Endothelial cell of umbilical vein (primary cell): ENCODE results near the gene PBXIP1. TPM values are rescaled to one million over a fixed set of nuclear protein-coding genes. Genes with fewer than 3 reads are reported as not detected.

Experiments used
- BruUV-seq: library from RNA; stranded (reverse); fragments of 400-500 nt; replicated peaks from 2 replicates; lab custom pipeline; 2021; lab: Mats Ljungman, UMichigan
- CTCF ChIA-PET: fragments of 300-600, 350-600 bp; sonication (Branson Sonifier 250); formaldehyde crosslinking; loops from one replicate; lab custom pipeline; 2021; ENCODE audit warnings: antibody characterized with exemption, inconsistent platforms; lab: Charles Lee
- POLR2A ChIA-PET: fragments of 300-600, 350-600 bp; sonication (Branson Sonifier 250); formaldehyde crosslinking; loops from one replicate; lab custom pipeline; 2021; ENCODE audit warnings: antibody characterized with exemption, inconsistent platforms; lab: Charles Lee
- DNase-seq: peaks from one replicate; pipeline ENCODE4 v3.0.0-alpha.2; 2011; ENCODE audit warnings: low read depth, low spot score
- FAIRE-seq: peaks from 2 replicates; lab custom pipeline; 2011; peaks lifted over from hg19 to GRCh38; lab: Jason Lieb, UNC
- H2AFZ ChIP-seq: 2 replicates; pipeline ENCODE4 v1.6.0; 2012; ENCODE audit warnings: low read depth, low read length, control low read depth, inconsistent platforms
- H3K27ac ChIP-seq: 2 replicates; pipeline ENCODE4 v1.5.1; 2011; ENCODE audit warnings: low read depth, mild to moderate bottlenecking, control low read depth, low read length, moderate library complexity; ENCODE audit not compliant: insufficient read depth
- H3K27me3 ChIP-seq, 2 experiments: 2 replicates each; pipeline versions ENCODE4 v1.6.0 to v1.6.1; 2011; ENCODE audit warnings: low read length in 2 of 2, mixed read lengths in 1 of 2; ENCODE audit not compliant: control insufficient read depth in 2 of 2, insufficient read depth in 2 of 2
- H3K36me3 ChIP-seq, 2 experiments: 2 replicates in 1 of 2; 3 replicates in 1 of 2; pipeline ENCODE4 v1.5.1; 2011; ENCODE audit warnings: low read length in 2 of 2, mild to moderate bottlenecking in 1 of 2, moderate library complexity in 1 of 2; ENCODE audit not compliant: control insufficient read depth in 2 of 2, insufficient read depth in 2 of 2; ENCODE audit errors: extremely low read depth in 1 of 2
- H3K4me1 ChIP-seq: 3 replicates; pipeline ENCODE4 v1.5.1; 2011; ENCODE audit warnings: mild to moderate bottlenecking, low read length; ENCODE audit not compliant: control insufficient read depth, insufficient read depth; ENCODE audit errors: extremely low read depth
- H3K4me2 ChIP-seq: 2 replicates; pipeline ENCODE4 v1.6.1; 2011; ENCODE audit warnings: low read length, control low read depth, mixed read lengths; ENCODE audit not compliant: insufficient read depth
- H3K4me3 ChIP-seq, 3 experiments: fragments of 200-600 bp in 1 of 3; sonication (generic), shearing (Covaris generic) in 1 of 3; replicated peaks in 1 of 3; 2 replicates each; pipeline ENCODE4 v1.5.1; 2011 to 2016; ENCODE audit warnings: control low read depth in 3 of 3, low read length in 3 of 3, mild to moderate bottlenecking in 2 of 3, inconsistent platforms in 1 of 3, low read depth in 1 of 3, moderate library complexity in 1 of 3; ENCODE audit not compliant: insufficient read depth in 1 of 3
- H3K79me2 ChIP-seq: 2 replicates; pipeline ENCODE4 v1.6.0; 2012; ENCODE audit warnings: low read length, inconsistent platforms; ENCODE audit not compliant: control insufficient read depth, insufficient read depth
- H3K9ac ChIP-seq: replicated peaks from 2 replicates; pipeline ENCODE3; 2011; ENCODE audit warnings: low read length, control low read depth; ENCODE audit not compliant: insufficient read depth; ENCODE audit errors: extremely low read depth
- H3K9me1 ChIP-seq: replicated peaks from 3 replicates; pipeline ENCODE4 v1.6.0; 2011; ENCODE audit warnings: mild to moderate bottlenecking, low read length; ENCODE audit not compliant: control insufficient read depth, insufficient read depth; ENCODE audit errors: extremely low read depth
- H3K9me3 ChIP-seq: replicated peaks from 2 replicates; pipeline ENCODE4 v1.5.1; 2012; ENCODE audit warnings: low read length, inconsistent platforms; ENCODE audit not compliant: control insufficient read depth, insufficient read depth
- H4K20me1 ChIP-seq: replicated peaks from 2 replicates; pipeline ENCODE3; 2011; ENCODE audit warnings: mild to moderate bottlenecking, low read length; ENCODE audit not compliant: control insufficient read depth, insufficient read depth; ENCODE audit errors: extremely low read depth
- CTCF ChIP-seq, 2 donors: IDR thresholded peaks; 1 replicate in 1 of 2; 2 replicates in 1 of 2; pipeline ENCODE4 v1.5.1; 2011; ENCODE audit warnings: low read length in 2 of 2, mild to moderate bottlenecking in 2 of 2, moderate library complexity in 2 of 2, control low read depth in 1 of 2, inconsistent platforms in 1 of 2, low read depth in 1 of 2; ENCODE audit not compliant: insufficient read depth in 1 of 2; ENCODE audit errors: extremely low read depth in 1 of 2
- FOS ChIP-seq: IDR thresholded peaks from 2 replicates; pipeline ENCODE4 v1.6.1; 2011; ENCODE audit warnings: mild to moderate bottlenecking, low read length, moderate library complexity, borderline replicate concordance; ENCODE audit not compliant: insufficient read depth
- JUN ChIP-seq: IDR thresholded peaks from 2 replicates; pipeline ENCODE4 v1.6.1; 2011; ENCODE audit warnings: borderline replicate concordance, low read depth; ENCODE audit not compliant: insufficient read length, insufficient read depth
- MAX ChIP-seq: IDR thresholded peaks from 2 replicates; pipeline ENCODE4 v1.6.1; 2011; ENCODE audit not compliant: insufficient read depth, insufficient read length
- POLR2A ChIP-seq: IDR thresholded peaks from 2 replicates; pipeline ENCODE4 v1.6.1; 2012; ENCODE audit warnings: low read depth, mild to moderate bottlenecking, control low read depth, low read length
- POLR2AphosphoS5 ChIP-seq: IDR thresholded peaks from 2 replicates; pipeline ENCODE4 v1.6.1; 2012; ENCODE audit warnings: low read depth, mild to moderate bottlenecking, control low read depth, low read length, moderate library complexity; ENCODE audit not compliant: insufficient read depth
- dilution Hi-C: fragments of 300-500 bp; cut with MboI; formaldehyde crosslinking; loops from one replicate; pipeline ENCODE4 v1.15.0; 2019; ENCODE audit warnings: low sequenced_read_pairs; ENCODE audit not compliant: extremely low pct_ligation_motif_present
- intact Hi-C: fragments of 100-400 bp; cut with micrococcal nuclease; formaldehyde crosslinking; loops from one replicate; pipeline ENCODE4 v1.10.0; 2022
- polyA plus RNA-seq, 4 experiments: library from polyadenylated mRNA; depleted of rRNA in 3 of 4; stranded (reverse) in 3 of 4; unstranded in 1 of 4; fragments of >200 nt; gene quantifications; 2 replicates each; pipeline versions ENCODE4 v1.2.1 to v1.2.3, GENCODE V29; 2011 to 2012; ENCODE audit warnings: missing spikeins in 1 of 4
- total RNA-seq: library from RNA; stranded (reverse); gene quantifications from 2 replicates; pipeline ENCODE4 v1.2.3, GENCODE V29; 2021

Gene PBXIP1
- total and polyA plus RNA-seq, 2 donors (not counting 3 experiments of a cell fraction or from before 2014, with no cell fraction given) = 49.4 to 54.7 TPM

GRCh38 chr1:155004352-155005075 lies 48.6 kb upstream of the PBXIP1 start:
- intact Hi-C loops (loop anchor here (5.0 kb wide), 1 partner anchor 447 kb away; the partner anchor contains the start of gene UBE2Q1), dilution Hi-C loops (no loop called here)
- Histone ChIP-seq H3K4me3 (peak overlapping the region in 2 of 3 experiments; percentile 65 to 94), H3K9ac (no peak overlapping the region), H3K27me3 (no peaks in the 10 kb centered on the region), H2AFZ (no peak overlapping the region), H3K9me3 (no peaks in the 10 kb centered on the region), H3K36me3 (no peaks in the 10 kb centered on the region), H3K9me1 (no peaks in the 10 kb centered on the region), H3K4me1 (peaks cover 25% of the 10 kb centered on the region), H4K20me1 (no peaks in the 10 kb centered on the region), H3K4me2 (peak overlapping the region; percentile 54), H3K27ac (peak overlapping the region; percentile 0), H3K79me2 (peaks cover 16% of the 10 kb centered on the region)
- TF ChIP-seq POLR2A (no peak), CTCF (IDR thresholded peaks at IDR 0.05; ENCODE audit: extremely low read depth in 1 of 2, insufficient read depth in 1 of 2, low read depth in 1 of 2, low read length in 2 of 2) (no peak), POLR2AphosphoS5 (no peak), JUN (no peak), FOS (no peak), MAX (no peak)
- BruUV-seq = no TSS peak
- DNase-seq = no peak
- FAIRE-seq = peak; percentile 70
- ChIA-PET CTCF (interaction anchor here (0.8 to 6.5 kb wide), 5 partner anchors 10 to 47 kb away, joined by 3 to 87 read pairs (median 3); partner anchors contain the start of genes ADAM15, FLAD1 and SHC1), POLR2A (interaction anchor here (0.6 kb wide), 1 partner anchor 1115 kb away, joined by 4 read pairs; no protein-coding TSS in a partner anchor)
